ENCODE measurements around the gene CCDC102B.
"Not testable (repeated sequence)": the region's sequence is repeated elsewhere in the genome, so short reads cannot be mapped to it uniquely, and the experiment has no call there.

Gene CCDC102B

DNA sequence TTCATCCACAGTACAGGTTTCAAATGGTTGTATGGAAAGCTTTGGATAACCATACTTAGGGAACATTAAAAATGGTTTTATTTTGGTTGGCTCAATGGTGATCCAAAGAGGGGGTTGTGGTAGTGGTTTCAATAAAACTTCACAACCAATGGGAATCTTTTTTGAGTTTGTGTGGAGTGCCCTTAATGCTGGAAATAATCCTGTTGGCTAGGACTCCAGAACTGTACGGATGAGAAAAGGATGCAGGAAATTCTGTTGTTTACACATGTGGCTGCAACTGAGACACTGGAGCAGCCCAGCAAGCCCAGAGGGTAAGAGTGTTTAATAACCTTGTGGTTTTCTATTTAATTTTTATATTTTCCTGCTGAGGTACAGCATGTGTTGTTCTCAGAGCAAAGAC, at the start of gene CCDC102B:
CCDC102B (plus strand) TSS at position 210 of the 400 bp plus-strand sequence. CDS start 38,684 bp downstream, outside the sequence.
- DNase-seq (ENCODE audit: low read depth): peak; percentile 77

DNA sequence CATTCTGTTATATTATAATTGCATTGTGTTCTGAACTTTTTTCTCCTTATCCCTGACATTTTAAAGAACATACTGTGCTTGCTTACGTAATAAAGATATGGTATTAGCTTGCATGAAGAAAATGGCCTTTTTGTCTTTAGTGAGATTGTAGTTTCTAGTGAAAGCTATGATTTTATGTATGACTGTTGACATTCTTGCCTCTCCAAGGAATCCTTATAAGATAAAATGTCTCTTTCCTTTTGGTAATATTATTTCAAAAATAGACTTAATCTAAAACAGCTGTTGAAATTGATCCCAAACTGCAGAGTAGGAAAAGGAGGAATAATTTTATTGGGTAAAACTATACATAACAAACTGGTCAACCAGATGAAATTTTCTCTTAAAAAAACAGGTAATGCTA, 40.8 kb upstream of the CCDC102B start:
- no peak for DNase-seq (ENCODE audit: low read depth)

DNA sequence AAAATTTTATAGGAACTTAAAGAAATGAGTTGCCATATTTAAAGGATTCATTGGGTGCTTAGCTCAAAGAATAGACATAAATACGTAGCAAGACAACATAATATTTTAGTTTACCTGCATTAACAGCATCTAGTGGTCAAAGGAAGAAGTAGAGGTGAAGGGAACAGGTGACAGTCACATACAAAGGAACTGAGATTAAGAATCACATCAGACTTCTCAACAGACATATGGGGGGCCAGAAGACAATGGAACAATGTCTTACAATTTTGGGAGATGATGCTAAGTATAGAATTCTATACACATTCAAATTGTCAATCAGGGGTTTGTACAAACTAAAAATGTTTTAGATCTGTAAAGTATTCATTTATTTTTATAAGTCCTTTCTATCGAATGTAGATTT, 38.6 kb upstream of the CCDC102B start:
- no peak for DNase-seq (ENCODE audit: low read depth)

DNA sequence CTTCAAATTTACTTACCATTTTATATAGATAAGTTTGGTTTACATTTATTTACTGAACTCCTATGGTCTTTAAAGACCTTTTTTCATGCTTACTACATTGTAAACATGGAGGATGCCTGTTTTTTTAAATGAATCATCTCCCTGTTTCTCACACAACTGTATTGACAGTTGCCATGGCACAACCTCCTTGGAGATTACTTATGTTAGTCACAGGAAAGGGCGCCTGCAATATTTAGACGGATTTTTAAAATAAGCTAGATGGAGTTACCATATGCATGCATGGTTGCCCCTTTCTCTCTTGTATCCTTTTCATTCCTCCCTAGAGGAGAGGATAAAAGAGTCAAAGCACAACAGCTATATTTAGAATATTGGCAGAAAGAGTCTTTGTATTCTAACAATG, 34.8 kb upstream of the CCDC102B start:
- DNase-seq (ENCODE audit: low read depth): no peak

DNA sequence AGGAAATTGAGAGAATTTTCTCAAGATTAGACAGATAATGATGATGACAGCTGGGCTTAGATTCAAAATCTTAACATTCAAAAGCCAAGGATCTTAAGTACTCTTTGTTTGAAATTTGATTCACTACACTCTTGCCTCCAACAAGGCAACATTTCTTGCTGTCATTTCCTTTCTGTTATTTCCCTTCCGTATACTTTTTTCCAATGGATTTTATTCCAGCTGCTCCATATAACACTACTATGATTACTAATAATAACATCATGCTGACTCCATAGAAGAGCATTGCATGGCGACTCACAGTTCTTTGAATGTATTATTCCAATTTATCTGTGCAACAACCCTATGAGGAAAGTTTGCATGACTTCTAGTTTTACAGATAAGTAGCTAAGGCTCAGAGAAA, 33.9 kb upstream of the CCDC102B start:
- no peak for DNase-seq (ENCODE audit: low read depth)

DNA sequence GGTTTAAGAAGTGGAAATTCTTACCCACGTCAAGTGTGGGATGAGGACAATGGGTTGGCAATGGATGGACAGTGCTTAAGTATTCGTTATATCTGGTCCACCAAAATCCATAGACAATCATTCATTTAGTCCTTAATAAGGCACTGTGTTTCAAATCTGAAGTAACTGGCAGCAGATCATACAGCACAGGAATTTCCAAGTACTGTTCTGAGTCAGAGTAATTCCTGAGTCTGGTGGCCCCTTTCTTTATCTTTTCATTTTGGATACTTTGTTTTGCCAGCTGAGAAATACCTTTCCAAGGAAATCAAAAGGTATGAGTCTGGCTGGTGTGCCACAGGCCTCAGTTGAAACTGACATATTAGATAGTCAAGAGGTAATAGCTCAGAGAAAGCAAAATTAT, 31.4 kb upstream of the CCDC102B start:
- no peak for DNase-seq (ENCODE audit: low read depth)

DNA sequence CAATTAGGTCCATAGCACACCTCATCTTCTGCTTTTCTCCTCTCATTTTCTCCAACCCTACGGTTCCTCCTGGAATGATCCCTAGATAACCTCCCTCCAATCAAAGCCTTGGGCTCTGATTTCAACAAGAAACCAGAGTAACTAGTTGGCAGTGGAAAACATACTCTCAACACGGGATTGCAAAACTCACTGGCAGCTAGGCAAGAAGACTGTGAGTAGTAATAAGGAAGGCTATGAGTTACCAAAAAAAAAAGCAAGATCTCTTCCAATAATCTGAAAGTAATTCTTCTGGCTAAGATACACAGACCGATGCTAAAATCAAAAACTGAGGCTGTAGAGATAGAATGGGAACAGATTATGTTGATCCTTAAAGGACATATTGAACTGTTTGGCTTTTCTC, 28.4 kb upstream of the CCDC102B start:
- peak; percentile 65 for DNase-seq (ENCODE audit: low read depth)

DNA sequence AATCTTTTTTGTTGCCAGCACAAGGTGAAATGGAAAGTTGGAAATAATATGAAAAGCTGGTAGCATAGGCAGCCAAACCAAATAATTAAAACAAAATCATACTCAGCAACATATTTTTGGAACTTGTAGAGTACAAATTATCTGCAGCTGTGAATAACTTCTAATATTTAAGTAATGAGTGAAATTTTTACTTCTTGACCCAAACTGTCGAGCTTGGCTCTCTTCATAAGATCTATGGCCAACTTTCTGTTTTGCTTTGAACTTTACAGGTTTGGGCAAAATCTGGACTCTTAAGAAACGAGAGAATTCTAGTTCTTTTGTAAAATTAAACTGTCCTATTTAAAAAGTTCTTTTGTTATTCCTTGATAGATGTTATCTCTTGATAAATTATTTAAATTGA, 25.6 kb upstream of the CCDC102B start:
- no peak for DNase-seq (ENCODE audit: low read depth)

DNA sequence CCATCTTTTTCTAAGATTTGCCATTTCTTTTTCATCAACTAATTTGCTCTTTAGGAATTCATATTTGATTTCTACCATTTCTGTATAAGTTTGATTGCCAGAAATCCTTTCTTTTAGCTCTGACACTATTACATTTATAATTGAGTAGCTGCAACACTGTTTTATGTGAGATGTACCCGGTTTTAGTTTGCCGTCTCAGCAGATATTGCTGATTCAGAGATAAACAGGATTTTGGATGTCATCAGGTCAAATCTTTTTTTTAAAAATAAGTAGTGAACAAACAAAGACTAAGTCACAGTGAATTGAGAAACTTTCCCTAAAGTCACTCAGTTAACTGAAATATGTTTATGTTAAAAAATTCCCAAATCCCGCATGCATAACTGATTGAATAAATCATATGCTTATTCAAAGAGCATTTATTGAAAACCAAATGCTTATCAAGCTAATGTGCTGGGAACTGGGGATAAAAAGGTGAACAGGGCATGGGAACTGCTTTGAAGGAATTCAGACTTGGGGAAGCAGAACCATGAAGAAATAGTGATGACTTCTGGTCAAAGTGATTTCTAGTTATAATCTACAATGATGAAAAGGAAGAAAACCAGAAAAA, 19.5 kb upstream of the CCDC102B start:
- DNase-seq (ENCODE audit: low read depth): no peak

DNA sequence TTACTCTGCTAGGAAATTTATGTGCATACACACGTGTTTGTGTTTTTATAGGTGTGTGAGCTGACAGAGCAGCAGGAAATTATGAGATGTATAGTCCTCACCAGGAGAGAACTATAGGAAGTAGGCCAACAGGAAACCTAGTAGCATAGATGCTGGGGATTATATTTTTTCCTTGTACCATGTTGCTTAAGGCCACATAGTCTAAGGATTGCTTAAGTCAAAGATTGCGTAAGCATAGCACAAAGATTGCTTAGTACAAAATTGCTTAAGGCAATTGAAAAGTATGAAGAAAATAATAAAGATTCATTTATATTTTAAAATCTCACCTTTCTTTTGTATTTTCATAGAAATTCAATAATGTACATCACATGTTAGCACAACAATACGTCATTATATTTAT, 18.7 kb upstream of the CCDC102B start:
- peak; percentile 61 for DNase-seq (ENCODE audit: low read depth)

DNA sequence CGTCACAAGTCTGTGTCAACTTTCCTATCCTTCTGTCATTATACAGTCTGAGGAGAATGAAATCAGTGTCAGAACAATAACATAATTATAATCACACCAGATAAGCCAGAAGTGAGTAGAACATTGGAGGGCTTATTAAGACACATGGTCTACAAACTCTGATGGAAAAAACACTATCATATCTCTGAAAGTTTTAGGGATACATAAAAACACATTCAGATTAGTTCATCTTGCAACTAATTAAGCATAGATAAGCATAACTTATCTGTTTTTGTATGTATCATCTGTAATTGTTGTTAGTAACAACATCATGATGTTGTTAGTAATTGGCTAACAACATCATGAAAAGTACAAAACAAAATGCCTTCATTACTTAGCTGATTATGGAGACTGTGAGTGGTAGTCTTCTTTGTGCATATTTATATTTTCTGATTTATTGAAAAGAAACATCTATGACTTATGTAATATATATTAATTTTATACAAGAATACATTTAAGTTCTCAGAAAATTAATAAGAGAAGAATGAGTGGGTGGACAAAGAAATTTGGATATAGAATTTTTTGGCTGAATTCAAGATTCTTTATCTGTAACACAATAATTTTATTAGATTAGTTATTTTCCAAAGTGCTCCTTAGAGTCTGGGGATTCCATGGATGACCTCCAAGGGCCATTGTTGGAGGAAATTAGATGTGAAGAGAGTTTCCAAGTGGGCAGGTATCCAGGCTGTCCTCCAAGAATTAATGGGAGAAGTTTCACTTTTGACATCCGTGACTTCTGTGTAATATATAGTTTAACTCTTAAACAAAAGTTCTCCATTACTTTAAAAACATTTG, 16.9 kb upstream of the CCDC102B start:
- no peak for DNase-seq (ENCODE audit: low read depth)

DNA sequence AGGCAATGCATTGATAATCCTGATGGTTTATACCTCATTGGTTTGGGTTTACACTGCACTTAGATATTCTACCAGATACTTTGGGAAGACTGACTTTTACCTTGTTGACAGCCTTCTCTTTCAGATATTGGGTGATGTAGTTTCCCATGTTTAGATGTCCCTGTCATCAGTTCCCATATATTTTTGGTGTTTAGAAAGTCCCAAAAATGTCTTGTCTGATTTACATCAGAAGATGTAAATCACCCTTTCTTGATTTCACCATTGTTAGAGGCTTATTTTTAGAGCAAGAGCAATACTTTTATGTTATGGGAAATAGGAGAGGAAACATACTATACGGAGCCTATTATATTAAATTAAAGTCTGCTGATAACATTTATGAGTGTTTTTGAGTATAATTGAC, 14.4 kb upstream of the CCDC102B start:
- DNase-seq (ENCODE audit: low read depth): no peak

DNA sequence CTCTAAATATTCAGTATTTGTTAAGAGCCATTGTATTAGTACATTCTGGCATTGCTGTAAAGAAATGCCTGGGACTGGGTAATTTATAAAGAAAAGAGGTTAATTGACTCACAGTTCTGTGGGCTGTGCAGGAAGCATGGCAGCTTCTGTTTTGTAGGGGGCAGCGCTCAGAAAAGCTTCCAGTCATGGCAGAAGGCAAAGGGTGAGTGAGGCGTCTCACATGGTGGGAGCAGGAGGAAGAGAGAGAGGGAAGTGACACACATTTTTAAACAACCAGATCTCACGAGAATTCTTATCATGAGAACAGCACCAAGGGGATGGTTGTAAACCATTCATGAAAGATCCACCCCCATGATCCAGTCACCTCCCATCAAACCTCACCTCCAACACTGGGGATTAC, 13.8 kb upstream of the CCDC102B start:
- no peak for DNase-seq (ENCODE audit: low read depth)

DNA sequence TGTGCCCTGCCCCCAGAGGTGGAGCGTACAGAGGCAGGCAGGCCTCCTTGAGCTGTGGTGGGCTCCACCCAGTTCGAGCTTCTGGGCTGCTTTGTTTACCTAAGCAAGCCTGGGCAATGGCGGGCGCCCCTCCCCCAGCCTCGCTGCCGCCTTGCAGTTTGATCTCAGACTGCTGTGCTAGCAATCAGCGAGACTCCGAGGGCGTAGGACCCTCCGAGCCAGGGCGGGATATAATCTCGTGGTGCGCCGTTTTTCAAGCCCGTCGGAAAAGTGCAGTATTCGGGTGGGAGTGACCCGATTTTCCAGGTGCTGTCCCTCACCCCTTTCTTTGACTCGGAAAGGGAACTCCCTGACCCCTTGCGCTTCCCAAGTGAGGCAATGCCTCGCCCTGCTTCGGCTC, 7.6 kb upstream of the CCDC102B start:
- DNase-seq (ENCODE audit: low read depth): not testable (repeated sequence)

DNA sequence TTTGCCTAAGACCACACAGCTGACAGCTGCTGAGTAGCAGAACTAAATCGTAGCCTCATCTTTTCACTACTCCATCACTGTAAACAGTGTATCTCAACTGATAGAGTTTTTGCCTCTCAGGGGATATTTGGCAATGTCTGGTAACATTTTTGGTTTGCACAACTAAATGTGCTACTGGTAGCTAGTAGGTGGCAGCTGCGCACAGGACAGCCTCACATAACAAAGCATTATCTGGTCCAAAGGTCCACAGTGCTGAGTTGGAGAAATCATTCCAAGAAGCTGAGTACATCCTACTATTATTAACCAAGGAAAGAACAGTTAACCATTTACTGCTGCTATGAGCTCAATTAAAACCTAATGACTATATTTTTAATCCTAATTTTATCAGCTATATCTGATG, 6.1 kb upstream of the CCDC102B start:
- DNase-seq (ENCODE audit: low read depth): no peak

DNA sequence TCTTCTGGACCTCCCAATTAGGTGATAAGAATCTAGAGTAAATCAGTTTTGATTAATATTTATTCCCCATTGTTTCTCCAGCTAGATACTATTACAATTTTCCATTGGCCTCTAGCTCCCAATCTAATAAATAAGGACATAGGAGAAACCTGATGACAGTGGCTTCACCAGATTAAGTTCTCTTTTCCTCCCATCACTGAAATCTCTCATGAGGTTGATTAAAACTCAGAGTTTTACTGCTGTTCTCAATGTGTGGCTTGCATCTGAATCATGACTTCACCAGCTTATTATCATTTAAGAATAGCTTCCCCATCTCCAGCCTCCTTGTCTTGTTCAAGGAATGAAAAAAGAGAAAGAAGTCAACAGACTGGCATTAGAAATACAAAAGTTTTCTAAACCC, 3.9 kb upstream of the CCDC102B start:
- no peak for DNase-seq (ENCODE audit: low read depth)

DNA sequence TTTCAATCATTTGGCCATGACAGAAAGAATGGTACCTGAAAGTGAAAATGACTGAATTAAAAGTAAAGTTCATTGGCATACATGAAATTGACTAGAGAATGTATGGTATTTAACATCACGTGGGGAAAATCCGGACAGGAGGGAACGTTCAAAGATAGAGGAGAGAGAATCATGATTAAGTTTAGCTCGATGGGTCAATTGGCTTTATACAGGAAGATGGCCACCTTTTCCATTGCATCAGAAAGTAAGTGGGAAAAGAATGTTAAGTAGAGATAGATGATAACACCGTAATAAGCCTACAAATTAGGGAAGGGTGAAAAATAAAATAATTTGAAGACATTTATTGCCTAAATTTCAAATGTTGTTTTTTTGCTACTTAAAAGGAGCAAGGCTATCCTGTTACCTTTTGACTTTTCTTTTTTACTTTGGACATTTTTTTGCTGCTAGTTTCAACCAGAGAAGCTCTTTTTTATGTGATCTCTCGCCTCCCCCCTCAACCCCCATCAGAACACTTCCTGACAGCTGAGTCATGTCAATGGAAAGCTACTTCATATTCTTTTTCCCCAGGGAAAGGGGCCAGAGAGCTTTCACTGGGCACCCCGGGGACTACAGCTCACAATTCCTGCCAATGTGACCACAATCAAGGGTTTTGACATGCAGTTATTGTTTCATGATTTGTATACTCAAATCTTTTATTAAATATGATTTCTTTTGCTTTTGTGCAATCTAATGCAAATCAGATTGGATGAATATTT, 767 bp upstream of the CCDC102B start:
- peak; percentile 43 for DNase-seq (ENCODE audit: low read depth)

DNA sequence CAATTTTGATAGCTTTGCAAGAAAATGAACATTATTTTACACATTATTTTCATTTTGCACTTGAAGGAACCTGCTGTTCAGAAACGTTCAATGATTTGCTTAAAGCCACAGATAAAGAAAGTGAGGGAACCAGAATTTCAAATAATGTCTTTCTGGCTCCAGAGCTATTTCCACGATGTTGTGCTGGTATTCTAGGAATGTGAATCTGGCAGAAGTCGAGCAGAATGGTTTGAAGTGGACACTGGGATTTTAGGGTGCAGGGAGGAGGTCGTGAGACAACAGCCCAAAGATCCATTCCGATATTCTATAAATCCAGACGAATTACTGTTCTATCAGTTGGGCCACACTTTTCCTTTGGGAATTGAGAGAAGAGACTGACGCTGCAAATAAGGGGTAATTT, 2.2 kb downstream of the CCDC102B start:
- DNase-seq (ENCODE audit: low read depth): no peak

DNA sequence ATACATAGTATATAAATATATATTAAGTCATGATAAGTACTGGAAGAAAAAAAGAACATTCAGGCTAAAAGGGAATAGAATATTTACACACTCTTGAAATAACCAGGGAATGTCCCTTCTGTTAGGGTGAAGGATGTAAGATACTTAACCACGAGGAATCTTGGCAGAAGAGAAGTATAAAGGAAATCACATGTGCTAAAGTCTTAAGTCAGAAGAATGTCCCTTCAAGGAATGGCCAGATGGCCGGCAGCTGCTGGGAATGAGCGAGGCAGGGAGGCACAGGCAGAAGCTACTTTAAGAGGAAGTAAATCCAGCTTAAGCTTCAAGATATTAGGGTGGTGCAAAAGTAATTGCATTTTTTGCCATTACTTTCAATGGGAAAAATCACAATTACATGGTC, 5.5 kb downstream of the CCDC102B start:
- peak; percentile 78 for DNase-seq (ENCODE audit: low read depth)

DNA sequence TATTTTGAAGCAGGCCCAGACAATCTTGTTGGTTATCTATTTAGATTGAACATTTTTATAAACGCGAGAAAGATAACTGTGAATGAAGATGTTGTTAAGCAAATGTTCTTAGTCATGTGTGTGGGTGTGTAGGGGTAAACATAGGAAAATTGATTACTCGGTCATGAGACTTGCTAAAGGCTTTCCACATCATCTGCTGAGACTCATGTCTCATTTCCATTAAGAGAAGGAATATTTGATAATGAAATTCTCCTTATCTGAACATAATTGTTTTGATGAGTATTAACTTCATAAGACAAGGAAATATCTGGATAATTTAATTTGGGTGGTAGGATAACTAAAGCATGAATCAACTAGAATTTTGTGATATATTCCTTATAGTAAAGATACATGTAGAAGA, 19.7 kb downstream of the CCDC102B start:
- no peak for DNase-seq (ENCODE audit: low read depth)

DNA sequence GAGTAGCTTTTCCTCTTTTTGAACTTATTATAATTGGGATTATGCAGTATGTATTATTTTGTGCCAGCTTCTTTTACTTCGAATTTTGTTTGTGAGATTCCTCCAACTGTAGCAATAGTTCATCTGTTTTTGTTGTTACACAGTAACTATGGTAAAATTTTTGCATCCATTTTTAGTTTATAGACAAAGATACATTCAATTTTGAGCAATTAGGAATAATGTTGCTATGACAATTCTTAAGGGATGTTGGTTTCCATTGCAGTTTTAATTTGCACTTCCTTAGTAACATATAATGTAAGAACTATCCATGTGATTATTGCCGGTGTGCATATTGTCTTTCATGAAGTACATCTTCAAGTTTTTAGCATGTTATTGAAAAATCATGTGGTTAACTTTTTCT, 20.7 kb downstream of the CCDC102B start:
- DNase-seq (ENCODE audit: low read depth): no peak

DNA sequence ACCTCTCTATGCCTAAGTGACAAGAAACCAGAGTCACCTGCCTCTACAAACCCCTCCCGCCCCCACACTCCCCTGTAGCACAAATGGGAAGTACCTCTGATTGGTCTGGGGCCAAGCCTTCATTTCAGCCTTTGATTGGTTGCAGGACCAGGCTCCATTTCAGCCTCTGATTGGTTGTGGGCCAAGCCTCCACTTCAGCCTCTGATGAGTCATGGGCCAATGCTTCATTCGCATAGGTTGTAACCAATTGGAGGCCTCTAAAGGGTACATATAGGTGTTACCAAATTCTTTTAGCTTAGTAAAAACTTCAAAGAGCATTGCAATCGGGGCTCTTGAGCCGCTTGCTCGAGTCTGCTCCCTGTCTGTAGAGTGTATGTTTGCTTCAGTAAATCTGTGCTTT, 25.0 kb downstream of the CCDC102B start:
- DNase-seq (ENCODE audit: low read depth): no peak

DNA sequence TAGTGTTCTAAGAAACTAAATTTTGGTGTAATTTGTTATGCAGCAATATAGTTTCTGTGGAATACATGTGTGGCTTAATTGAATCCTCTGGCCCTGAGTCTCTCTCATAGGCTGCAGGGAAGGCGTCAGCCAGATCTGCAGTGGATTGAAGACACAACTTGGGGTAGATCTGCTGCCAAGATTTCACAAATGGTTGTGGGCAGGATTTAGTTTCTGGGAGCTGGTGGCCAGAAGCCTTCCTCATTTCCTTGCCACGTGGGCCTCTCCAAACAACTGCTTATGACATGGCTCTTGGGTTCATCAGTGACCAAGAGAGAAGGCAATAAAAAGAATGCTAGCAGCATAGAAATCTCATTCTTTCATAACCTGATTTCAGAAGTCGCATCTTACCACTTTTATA, 28.2 kb downstream of the CCDC102B start:
- no peak for DNase-seq (ENCODE audit: low read depth)
